ENCODE measurements around the gene ODF2L.

The ODF2L gene

GRCh38 chr1:86317926-86318325, 78.2 kb downstream of the ODF2L start:
- no peak for DNase-seq (ENCODE audit: low read depth)

- no peak for DNase-seq (ENCODE audit: low read depth)
These were observed 90.4 kb downstream of the ODF2L start for GRCh38 chr1:86305731-86306130.

- no peak for DNase-seq (ENCODE audit: low read depth)
These were observed 93.0 kb downstream of the ODF2L start for GRCh38 chr1:86303041-86303690.

Measured in stromal cell of bone marrow (primary cell).